Vagina (tissue), 2 donors: ENCODE measurements around the gene RTTN. TPM values are rescaled to one million over a fixed set of nuclear protein-coding genes. Genes with fewer than 3 reads are reported as not detected.

Experiments used
- DNase-seq, 2 donors: peaks; one replicate each; pipeline ENCODE4 v3.0.0-alpha.2; 2017; ENCODE audit errors: extremely low spot score in 2 of 2
- H3K27ac ChIP-seq: fragments of 200-600 bp; sonication (generic); one replicate; pipeline ENCODE4 v1.5.1; 2019
- H3K27me3 ChIP-seq: fragments of 200-600 bp; sonication (generic); one replicate; pipeline ENCODE4 v1.5.1; 2019
- H3K36me3 ChIP-seq, 2 donors: fragments of 200-600 bp; sonication (generic); one replicate each; pipeline ENCODE4 v1.5.1; 2017 to 2019
- H3K4me1 ChIP-seq: fragments of 200-600 bp; sonication (generic); one replicate; pipeline ENCODE4 v1.5.1; 2019
- H3K4me3 ChIP-seq, 2 donors: fragments of 200-600 bp; sonication (generic); 1 replicate in 1 of 2; 2 replicates in 1 of 2; pipeline ENCODE4 v1.5.1; 2016 to 2019
- H3K9me3 ChIP-seq: fragments of 200-600 bp; sonication (generic); one replicate; pipeline ENCODE4 v1.5.1; 2019
- POLR2A ChIP-seq, 2 donors: fragments of 450-650 bp; IDR thresholded peaks; one replicate each; pipeline ENCODE4 v1.6.1; 2017; ENCODE audit warnings: antibody characterized with exemption in 2 of 2, mild to moderate bottlenecking in 2 of 2, moderate library complexity in 2 of 2
- POLR2AphosphoS5 ChIP-seq, 2 donors: sonication (generic); formaldehyde crosslinking; IDR thresholded peaks; one replicate each; pipeline ENCODE4 v1.9.0; 2017; ENCODE audit warnings: antibody characterized with exemption in 2 of 2, mild to moderate bottlenecking in 2 of 2, low read depth in 1 of 2; ENCODE audit not compliant: insufficient read depth in 1 of 2
- intact Hi-C: fragments of 100-400 bp; cut with DNase I; formaldehyde crosslinking; loops from one replicate; pipeline ENCODE4 v1.15.1; 2023
- total RNA-seq: library from RNA; depleted of rRNA; stranded (reverse); fragments of >200 nt; gene quantifications from one replicate; pipeline ENCODE4 v1.2.3, GENCODE V29; 2016
- TF ChIP-seq, protein P1 (sequence below), 3 experiments: fragments of 450-650 bp in 2 of 3; fragments of 200-600 bp in 1 of 3; sonication (generic) in 1 of 3; IDR thresholded peaks; one replicate each; pipeline ENCODE4 v1.5.1; 2017 to 2019; ENCODE audit warnings: antibody characterized with exemption in 3 of 3, mild to moderate bottlenecking in 2 of 3, moderate library complexity in 2 of 3

The RTTN gene
- total RNA-seq, 1 donor from 2014 or later: 16.7 TPM

DNA sequence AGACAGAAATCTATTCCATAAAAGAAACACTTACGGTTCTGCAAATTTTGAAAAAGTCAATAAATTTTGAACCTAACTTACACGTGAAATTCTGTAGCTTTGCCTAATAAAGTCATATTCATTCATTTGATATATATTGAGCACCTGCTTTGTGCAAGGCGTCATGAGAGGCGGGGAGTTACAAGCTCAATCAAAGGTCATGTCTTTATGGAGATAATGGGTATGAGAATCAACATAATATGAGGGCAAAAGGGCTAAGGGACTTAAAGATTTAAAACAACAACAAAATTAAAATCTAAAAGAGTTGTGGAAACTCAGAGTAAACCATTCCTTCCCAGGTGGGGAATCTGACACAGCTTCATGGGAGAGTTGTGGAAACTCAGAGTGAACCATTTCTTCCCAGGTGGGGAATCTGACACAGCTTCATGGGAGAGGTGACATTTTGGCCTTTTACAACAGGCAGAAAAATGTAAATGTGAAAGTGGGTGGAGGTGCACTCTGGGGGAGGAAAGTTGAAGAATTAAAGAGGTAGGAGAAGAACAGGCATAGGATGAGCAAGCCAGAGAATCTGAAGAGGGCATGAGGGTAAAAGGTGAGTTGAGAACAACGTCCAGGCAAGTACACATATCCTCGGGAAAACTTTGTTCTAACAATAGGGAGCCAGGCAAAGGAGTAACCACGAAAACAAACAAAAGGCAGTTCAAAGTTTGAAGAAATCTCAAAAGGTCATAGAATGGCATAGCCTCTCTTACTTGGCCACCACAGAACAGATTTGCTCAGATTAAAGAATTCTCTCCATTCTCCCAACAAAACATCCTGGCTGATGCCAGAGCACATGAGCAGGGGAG lies 208.3 kb downstream of the RTTN start:
- Histone ChIP-seq H3K4me1 (no peaks in the 10 kb centered on the region), H3K36me3 (no peaks in the 10 kb centered on the region), H3K9me3 (no peaks in the 10 kb centered on the region), H3K4me3 (no peak overlapping the region), H3K27ac (no peak overlapping the region), H3K27me3 (no peaks in the 10 kb centered on the region)
- DNase-seq: no peak
- intact Hi-C loops: no loop called here
- TF ChIP-seq, protein P1, sequence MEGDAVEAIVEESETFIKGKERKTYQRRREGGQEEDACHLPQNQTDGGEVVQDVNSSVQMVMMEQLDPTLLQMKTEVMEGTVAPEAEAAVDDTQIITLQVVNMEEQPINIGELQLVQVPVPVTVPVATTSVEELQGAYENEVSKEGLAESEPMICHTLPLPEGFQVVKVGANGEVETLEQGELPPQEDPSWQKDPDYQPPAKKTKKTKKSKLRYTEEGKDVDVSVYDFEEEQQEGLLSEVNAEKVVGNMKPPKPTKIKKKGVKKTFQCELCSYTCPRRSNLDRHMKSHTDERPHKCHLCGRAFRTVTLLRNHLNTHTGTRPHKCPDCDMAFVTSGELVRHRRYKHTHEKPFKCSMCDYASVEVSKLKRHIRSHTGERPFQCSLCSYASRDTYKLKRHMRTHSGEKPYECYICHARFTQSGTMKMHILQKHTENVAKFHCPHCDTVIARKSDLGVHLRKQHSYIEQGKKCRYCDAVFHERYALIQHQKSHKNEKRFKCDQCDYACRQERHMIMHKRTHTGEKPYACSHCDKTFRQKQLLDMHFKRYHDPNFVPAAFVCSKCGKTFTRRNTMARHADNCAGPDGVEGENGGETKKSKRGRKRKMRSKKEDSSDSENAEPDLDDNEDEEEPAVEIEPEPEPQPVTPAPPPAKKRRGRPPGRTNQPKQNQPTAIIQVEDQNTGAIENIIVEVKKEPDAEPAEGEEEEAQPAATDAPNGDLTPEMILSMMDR (IDR thresholded peaks at IDR 0.05): no peak
- TF ChIP-seq POLR2AphosphoS5 (IDR thresholded peaks at IDR 0.05; ENCODE audit: insufficient read depth in 1 of 2, low read depth in 1 of 2) (no peak), POLR2A (IDR thresholded peaks at IDR 0.05) (no peak)

DNA sequence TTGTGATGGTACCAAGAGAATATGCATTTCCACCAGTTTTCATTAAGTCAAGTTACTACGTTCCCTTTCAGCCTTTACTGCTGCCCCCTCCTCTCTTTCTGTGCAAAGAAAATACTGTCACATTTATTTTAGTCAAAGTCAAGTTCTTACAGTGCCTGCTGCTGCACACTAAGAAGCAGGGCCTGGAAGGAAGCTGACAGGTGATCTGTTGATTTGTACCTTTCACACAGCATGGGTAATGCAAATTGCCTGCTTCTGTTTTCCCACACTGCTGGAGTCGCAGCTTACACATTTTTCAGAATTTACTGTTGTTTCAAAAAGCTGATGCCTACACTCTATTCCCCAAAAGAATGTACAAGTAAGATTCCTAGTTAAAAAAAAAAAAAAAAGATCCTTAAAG lies 209.1 kb downstream of the RTTN start:
- H3K4me3 ChIP-seq: no peak overlapping the region
- intact Hi-C loops: no loop called here

DNA sequence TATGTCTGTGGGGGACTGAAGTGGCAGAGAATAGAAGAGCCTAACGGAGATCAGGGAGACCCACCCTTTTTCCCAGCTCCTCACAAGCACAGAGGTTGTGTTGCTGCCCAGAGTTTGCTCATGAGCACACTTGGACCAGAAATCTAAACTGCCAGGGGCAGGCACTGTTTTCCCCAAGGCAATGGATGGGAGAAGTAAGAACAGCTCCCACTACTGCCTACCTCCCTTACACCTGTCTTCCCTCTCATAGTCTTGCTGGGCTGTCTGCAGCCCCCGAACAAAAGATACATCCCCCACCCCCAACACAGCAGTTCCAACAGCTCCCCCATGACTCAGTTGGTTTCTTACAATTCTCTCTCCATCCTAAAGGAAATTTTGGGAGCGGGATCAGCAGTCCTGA lies 209.7 kb downstream of the RTTN start:
- DNase-seq: no peak
- Histone ChIP-seq H3K4me3 (no peak overlapping the region), H3K27me3 (no peaks in the 10 kb centered on the region), H3K9me3 (no peaks in the 10 kb centered on the region), H3K4me1 (no peaks in the 10 kb centered on the region), H3K27ac (no peak overlapping the region), H3K36me3 (no peaks in the 10 kb centered on the region)
- TF ChIP-seq, protein P1 (IDR thresholded peaks at IDR 0.05): no peak
- no peak for TF ChIP-seq POLR2AphosphoS5 (IDR thresholded peaks at IDR 0.05; ENCODE audit: insufficient read depth in 1 of 2, low read depth in 1 of 2)
- no peak for TF ChIP-seq POLR2A (IDR thresholded peaks at IDR 0.05)
- intact Hi-C loops: no loop called here

More for the DNA sequence above, 209.1 kb downstream of the RTTN start:
- Histone ChIP-seq H3K4me1 (no peaks in the 10 kb centered on the region), H3K27ac (no peak overlapping the region), H3K27me3 (no peaks in the 10 kb centered on the region), H3K9me3 (no peaks in the 10 kb centered on the region), H3K36me3 (no peaks in the 10 kb centered on the region)
- TF ChIP-seq, protein P1 (IDR thresholded peaks at IDR 0.05): no peak
- TF ChIP-seq POLR2AphosphoS5 (IDR thresholded peaks at IDR 0.05; ENCODE audit: insufficient read depth in 1 of 2, low read depth in 1 of 2) (no peak), POLR2A (IDR thresholded peaks at IDR 0.05) (no peak)
- DNase-seq: no peak

DNA sequence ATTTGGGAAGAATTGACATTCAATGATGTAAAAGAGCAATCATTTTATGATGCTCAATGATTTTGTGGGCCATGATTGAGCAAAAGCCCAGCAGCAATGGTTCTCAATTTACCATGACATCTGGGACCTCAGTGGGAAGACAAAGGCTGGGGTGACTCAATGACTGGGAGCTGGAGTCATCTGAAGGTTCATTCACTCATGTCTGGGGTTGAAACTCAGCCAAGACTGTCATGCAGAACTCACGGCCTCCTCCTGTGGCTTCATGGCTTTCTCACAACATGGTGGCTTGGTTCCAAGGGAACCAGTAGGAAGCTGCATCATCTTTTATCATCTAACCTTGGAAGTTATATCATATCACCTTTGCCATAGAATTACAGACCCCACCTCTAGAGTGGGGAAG lies 212.7 kb downstream of the RTTN start:
- no peak overlapping the region for H3K27ac ChIP-seq
- no peak for DNase-seq
- intact Hi-C loops: no loop called here
- TF ChIP-seq, protein P1 (IDR thresholded peaks at IDR 0.05): no peak
- no peak for TF ChIP-seq POLR2AphosphoS5 (IDR thresholded peaks at IDR 0.05; ENCODE audit: insufficient read depth in 1 of 2, low read depth in 1 of 2)
- TF ChIP-seq POLR2A (IDR thresholded peaks at IDR 0.05): no peak
- H3K27me3 ChIP-seq: no peaks in the 10 kb centered on the region
- H3K4me1 ChIP-seq: no peaks in the 10 kb centered on the region
- H3K36me3 ChIP-seq: peaks cover 0 to 10% of the 10 kb centered on the region in 2 donors
- H3K9me3 ChIP-seq: peaks cover 12% of the 10 kb centered on the region
- H3K4me3 ChIP-seq: no peak overlapping the region

DNA sequence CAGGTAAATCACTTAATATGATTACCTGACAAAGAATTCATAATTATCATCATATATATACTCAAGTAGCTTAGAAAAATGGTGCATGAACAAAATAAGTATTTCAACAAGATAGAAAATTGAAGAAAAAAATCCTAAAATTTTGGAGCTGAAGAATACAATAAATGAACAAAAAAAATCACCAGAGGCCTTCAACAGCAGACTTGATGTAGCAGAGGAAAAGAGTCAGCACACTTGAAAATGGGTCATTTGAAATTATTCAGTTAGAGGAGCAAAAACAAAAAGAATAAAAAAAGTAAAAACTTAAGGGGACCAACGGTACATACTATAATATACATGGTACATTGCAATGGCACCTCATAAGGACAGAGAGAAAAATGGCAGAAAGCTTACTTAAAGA lies 217.6 kb downstream of the RTTN start:
- Histone ChIP-seq H3K27me3 (no peaks in the 10 kb centered on the region), H3K36me3 (peaks cover 0 to 10% of the 10 kb centered on the region in 2 donors), H3K4me1 (no peaks in the 10 kb centered on the region), H3K9me3 (peaks cover 12% of the 10 kb centered on the region), H3K4me3 (no peak overlapping the region), H3K27ac (no peak overlapping the region)
- no peak for DNase-seq
- TF ChIP-seq POLR2A (IDR thresholded peaks at IDR 0.05): no peak
- TF ChIP-seq POLR2AphosphoS5 (IDR thresholded peaks at IDR 0.05; ENCODE audit: insufficient read depth in 1 of 2, low read depth in 1 of 2): no peak
- TF ChIP-seq, protein P1 (IDR thresholded peaks at IDR 0.05): no peak
- intact Hi-C loops: no loop called here
